Fibroblast of peridontal ligament (primary cell): Measurements from ENCODE around the gene SMIM10.
A peak's percentile ranks its signal among the peaks of the same experiment; 100 is the strongest.
"Not testable (repeated sequence)": the region's sequence is repeated elsewhere in the genome, so short reads cannot be mapped to it uniquely, and the experiment has no call there.

ENCODE experiments used
- DNase-seq: peaks from one replicate; pipeline ENCODE4 v3.0.0-alpha.2; 2010; ENCODE audit errors: extremely low read depth

Gene SMIM10

DNA sequence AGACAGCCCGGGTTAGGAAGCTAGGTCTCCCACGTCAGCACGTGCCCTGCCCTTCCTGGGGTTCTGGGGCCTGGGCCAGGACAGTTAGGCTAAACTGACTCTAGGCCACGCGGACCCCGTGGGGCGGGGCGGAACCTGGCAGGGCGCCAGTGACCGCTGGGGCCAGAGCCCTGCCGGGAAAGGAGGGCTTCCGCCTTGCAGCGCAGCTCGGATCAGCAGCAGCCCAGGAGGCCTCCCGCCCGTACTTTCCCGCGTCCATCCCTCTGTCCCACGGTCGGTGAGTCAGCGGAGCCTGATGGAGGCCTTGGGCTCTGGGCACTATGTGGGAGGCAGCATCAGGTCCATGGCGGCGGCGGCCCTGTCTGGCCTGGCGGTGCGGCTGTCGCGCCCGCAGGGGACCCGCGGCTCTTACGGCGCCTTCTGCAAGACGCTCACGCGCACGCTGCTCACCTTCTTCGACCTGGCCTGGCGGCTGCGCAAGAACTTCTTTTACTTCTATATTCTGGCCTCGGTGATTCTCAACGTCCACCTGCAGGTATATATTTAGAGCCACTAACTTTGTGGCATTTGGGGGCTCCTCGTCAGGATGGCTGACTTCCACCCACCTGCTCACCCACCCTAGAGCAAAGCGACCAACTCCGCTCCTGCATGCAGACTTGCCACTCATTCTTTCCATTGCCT is at the start of gene SMIM10:
Gene SMIM10 (plus strand): TSS at position 191 of the 681 bp plus-strand sequence. CDS start 105 bp downstream, at position 296.
- DNase-seq, result peak; percentile 68

DNA sequence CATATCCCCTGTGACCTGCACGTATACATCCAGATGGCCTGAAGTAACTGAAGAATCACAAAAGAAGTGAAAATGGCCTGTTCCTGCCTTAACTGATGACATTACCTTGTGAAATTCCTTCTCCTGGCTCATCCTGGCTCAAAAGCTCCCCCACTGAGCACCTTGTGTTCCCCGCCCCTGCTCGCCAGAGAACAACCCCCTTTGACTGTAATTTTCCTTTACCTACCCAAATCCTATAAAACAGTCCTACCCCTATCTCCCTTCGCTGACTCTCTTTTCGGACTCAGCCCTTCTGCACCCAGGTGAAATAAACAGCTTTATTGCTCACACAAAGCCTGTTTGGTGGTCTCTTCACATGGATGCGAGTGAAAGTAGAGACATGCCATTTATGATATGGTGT is 44.4 kb upstream of the SMIM10 start:
- not testable (repeated sequence) for DNase-seq

DNA sequence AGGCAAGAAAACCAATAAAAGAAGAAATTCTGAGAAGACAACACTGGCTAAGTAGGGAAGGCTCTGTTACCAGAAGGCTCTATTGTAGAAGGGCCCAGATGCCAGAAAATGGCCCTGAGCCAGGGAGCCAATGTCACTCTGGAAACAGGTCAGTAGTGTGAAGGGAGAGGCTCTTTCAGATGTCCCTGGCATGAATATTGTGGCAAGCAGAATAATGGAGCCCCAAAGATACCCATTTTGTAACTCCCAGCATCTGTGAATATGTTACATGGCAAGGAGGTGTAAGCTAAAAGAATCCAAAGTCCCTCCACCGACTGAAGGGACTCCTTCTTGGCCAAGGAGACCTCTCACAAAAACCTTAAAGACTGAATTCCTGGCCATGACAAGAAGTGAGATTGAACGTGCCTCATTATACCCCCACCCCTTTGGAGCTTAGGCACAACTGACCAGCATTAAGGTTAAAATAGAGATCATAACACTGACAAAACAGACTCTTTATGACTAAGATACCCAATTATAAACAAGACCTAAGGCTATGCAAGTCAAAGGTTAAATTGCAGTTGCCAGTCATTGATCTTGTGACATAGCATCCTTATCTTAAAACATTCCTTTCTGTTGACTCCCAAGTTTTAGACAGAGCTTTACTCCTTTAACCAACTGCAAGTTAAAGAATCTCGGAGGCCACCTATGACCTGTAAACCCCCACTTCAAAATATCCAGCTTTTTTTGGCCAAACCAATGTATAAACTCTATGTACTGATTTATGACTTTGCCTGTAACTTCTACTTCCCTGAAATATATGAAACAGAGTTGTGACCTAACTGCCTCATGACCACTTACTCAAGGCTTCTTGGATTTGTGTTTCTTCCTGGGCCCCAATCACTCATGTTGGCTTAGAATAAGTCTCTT is 42.2 kb upstream of the SMIM10 start:
- DNase-seq, result peak; percentile 18

DNA sequence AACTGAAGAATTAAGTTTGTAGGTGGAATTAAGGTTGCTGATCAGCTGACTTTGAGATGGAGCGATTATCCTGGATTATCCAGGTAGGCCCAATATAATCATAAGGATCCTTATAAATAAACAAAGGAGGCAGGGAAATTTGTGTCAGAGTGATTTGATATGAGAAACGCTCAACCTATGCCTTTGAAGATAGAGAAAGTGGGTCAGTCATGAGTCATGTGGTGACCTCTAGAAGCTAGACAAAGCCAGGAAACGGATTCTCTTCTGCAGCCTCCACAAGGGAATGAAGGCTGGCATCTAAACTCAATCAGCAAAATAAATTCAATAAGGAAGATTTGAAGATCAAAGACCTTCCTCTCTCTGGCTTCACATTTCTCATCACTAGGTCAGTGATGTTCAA is 41.5 kb upstream of the SMIM10 start:
- no peak for DNase-seq

DNA sequence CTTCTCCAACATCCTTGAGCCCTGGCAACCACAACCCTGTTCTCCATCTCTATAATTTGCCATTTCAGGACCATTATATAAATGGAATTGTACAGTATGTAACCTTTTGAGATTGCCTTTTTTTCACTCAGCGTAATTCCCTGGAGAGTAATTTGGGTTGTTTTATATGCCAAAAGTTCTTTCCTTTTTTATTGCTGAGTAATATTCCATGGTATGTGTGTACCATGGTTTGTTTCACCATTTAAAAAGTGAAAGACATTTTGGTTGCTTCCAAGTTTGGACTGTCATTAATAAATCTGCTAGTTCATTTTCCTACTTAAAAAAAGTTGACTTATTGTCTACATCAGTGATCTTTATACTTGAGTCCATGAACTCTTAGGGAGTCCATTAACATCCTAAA is 33.0 kb upstream of the SMIM10 start:
- no peak for DNase-seq

DNA sequence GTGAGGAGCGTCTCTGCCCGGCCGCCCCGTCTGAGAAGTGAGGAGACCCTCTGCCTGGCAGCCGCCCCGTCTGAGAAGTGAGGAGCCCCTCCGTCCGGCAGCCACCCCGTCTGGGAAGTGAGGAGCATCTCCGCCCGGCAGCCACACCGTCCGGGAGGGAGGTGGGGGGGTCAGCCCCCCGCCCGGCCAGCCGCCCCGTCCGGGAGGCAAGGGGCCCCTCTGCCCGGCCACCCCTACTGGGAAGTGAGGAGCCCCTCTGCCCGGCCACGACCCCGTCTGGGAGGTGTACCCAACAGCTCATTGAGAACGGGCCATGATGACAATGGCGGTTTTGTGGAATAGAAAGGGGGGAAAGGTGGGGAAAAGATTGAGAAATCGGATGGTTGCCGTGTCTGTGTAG is 30.4 kb upstream of the SMIM10 start:
- DNase-seq, result not testable (repeated sequence)

DNA sequence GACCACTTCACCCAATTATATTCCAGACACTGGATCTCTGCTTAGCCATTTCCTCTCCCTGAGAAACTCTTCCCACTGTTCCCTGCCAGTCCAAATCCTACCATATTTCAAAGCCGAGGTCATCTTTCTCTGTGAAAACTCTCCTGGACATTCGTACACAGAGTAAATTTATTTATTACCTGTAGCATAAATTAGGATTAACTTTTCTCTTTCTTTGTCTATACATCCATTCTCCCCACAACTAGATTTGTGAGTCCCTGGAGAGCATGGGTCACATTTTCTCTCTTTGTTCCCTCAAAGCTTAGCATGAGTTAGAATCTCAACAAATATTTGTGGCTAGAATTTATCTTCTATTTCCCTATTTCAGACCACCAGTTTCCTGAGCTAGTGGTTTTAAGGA is 27.8 kb upstream of the SMIM10 start:
- no peak for DNase-seq

DNA sequence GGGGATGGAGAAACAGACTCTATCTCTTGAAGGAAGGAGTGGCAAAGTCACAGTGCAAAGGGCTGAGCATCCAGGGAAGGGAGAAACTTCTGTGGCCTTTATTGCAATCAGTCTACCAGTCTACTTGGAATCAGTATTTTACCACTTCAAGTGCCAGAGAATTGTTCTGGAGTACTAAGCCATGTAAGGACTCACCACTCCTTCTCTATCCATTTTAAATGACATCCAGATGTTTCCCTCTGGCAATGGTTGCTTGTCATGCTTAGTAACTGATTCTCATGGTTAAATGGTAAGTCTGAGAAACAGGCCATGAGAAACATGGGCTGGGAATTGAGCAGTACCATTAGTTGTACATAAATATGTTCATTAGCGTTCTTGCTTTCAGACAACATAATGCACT is 21.1 kb upstream of the SMIM10 start:
- peak; percentile 86 for DNase-seq

DNA sequence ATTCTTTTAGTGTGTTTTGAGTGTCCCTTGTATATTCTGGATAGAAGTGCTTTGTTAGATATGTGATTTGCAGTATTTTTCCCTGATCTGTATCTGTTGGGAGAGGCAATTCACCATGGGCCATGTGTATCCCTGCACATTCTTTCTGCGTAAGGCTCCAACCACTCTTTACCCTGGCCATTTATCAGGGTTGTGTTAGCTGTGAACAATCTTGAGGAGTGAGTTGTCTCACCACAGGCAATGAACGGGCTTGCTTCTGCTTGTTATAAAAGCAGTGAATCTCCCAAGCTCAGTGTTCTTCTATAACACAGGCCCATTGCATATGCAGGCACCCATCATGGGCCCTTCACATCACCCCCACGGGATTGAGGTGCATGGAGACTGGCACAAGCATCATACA is 18.9 kb upstream of the SMIM10 start:
- DNase-seq, result no peak

DNA sequence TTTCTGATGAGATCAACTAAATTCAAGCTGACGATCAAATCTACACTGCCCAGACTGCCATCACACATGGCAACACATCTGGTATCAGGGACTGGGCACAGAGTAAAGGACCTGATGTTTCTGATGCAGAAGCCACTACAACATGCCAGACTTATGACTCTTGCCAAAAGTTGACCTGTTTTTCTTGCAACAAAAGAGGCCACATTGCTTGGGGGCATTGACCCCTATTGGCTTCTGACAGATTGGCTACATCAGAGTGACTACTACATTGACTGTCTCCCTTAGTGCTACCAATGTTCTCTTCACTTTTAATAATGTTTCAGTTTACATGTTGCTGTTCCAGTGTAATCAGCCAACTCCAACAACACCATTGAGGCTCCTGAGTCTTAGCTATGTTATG is 15.3 kb upstream of the SMIM10 start:
- no peak for DNase-seq

DNA sequence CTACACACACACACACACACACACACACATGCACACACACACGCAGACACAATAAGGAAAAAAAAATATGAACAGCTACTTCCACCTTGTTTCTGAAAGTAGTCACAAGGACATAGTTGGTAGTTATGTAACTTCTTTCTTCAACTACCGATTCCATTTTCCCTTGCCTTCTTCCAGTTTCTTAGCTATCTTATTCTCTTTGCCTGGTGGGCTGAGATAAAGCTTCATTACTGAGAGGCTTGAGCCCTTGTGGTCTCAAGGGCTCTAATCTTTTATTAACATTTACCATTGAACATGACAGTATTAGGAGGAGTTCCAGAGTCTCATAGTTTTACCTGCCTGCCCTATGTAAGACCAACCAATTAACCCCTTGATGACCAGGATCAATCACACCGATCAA is 8.9 kb upstream of the SMIM10 start:
- no peak for DNase-seq

DNA sequence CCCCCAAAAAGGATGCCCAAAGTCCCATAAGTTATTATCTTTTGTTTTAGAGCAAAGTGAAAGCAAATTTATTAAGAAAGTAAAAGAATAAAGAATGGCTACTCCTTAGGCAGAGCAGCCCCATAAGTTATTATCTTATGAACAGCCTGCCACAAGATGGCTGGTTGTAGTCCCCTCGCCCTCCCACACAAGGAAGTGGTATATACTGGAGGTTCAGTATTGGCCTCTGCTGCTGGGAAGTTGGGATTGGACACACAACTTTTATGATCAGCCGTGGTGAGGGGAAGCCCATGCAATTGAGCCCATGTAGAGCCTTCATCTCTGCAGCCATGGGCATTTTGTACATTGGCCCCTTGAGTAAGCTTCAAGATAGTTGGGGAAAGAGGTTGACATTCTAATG is 8.0 kb upstream of the SMIM10 start:
- DNase-seq, result no peak

DNA sequence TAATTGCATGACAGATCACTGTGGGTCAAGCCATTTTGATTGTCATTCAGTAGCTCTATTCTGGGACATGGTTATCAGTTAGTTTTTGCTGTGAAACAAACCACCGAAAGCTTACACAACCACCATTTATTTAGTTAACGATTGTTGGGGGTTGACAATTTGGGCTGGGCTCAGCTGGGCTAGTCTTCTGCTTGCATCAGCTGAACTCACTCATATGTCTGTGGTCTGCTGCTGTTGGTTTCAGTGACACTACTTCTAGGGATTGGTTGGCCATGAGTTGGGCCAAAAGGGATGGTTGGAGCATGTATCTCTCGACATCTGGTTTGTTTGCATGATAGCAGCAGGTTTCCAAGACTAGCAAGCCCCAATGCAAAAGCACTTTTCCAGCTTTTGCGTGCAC is 5.3 kb upstream of the SMIM10 start:
- no peak for DNase-seq

DNA sequence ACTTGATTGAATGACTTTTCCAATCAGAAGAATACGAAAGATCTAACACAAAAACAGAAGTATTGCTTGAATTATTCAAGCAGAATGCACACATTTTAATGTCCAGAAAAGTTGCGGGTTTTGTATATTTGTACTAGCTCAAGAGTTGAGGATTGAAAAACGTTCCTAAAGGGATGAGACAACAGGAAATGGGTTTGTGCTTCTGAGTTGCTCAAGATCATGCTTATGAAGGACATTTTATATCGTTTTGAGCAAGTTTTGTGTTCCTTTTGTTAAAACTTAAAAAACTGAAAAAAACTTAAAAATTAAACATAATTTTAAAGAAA is 353 bp upstream of the SMIM10 start:
- peak; percentile 59 for DNase-seq

DNA sequence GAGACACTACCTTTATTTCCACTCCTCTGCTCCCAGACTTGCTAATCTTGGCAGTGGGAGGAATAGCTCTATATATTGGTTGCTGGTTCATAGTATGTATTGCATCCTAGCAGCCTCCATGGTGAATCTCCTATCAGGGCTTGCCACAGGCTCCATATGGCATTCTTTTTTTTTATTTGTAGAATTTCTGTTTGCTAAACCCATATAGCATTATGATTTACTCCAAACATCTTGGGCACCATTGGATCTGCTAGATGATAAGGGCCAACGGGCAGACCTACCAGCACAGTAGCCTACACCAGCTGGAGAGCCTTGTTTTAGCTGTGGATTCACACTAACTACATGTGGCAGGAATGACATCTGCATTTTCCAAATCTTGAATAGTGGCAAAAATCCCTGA is 6.9 kb downstream of the SMIM10 start:
- no peak for DNase-seq

DNA sequence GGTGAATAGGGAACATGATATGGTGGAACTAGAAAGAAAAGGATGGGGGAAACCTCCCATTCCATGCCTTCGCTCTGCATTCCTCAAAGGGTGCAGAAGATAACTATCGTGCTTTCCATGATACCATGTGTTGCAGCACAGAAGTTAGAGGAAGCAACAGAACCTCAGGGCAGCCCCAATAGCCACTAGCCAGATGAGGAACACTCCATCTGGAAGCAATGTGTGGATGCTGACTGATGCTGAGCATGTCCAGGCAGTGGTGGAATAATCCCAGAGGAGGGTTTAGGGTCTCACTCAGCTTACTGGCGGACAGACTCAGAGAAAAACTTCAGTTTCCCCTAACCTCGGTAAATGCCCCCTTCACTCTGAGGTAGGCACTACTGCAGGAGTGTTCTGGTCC is 7.5 kb downstream of the SMIM10 start:
- DNase-seq, result no peak

DNA sequence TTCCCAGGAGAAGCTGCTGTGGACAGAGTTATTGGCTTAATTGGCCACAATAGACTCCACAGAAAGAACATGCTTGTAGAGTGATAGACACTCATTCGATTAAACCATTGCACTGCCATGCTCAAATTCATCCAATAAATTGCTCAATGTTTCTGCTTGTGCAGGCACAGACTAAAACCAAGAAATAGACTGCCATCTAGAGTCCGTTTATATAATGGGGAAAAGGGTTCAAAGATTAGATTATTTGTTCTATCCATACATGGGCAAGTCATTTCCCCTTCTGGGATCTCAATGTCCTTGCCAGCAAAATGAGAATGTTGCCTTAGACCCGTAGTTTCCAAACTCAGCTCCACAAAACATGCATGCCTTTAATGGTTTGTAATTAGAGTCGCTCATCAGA is 8.7 kb downstream of the SMIM10 start:
- DNase-seq, result peak; percentile 76

DNA sequence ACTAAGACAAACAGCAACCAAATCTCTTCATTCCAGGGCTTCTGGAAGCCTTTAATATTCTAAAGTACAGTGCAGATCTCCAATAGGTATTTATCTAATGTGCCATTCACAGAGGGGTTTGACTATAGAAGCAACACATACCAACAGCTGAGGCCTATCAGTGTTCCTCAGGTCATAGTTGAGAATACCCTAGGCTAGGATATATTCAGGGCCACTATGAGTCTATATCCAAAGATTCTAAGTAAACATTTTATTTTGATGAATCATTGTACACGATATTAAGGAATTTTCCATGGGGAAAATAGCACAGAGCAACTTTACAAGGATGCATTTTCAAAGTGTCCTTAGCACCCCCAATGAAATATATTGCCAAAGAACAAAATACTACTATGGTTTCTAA is 9.7 kb downstream of the SMIM10 start:
- no peak for DNase-seq

DNA sequence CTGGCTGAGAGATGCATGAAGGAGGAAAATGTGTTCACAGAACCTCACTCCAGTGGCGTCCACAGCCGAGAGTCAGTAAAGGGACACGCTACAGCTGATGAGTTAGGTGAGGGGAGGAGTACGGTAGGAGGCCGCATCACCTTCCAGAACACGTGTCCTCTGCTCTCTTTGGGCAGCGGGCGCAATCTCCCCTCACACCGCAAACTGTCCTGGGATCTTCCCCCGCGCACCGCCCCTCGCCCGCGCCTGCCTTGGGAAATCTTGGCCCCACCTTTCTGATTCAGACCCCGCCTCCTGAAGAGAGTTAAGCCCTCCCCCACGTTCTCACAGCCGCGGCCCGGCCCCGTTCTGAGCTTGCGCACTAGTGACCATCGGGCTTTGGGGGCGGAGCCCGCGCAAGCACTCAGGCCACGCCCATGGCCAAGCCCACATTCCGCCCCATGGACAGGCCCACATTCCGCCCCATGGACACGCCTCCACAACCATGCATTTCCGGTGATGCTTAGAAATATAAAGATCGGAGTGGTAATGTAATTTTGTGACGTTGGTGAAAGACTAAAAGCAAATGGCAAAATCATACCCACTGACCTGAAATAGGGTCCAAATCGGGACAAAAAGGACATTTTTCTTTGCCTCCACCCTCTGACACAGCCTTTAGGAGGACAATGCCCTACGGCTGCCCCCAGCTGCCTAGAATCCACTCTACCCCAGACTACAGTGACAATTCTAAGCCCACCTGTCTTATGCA is 13.3 kb downstream of the SMIM10 start:
- DNase-seq, result peak; percentile 86

DNA sequence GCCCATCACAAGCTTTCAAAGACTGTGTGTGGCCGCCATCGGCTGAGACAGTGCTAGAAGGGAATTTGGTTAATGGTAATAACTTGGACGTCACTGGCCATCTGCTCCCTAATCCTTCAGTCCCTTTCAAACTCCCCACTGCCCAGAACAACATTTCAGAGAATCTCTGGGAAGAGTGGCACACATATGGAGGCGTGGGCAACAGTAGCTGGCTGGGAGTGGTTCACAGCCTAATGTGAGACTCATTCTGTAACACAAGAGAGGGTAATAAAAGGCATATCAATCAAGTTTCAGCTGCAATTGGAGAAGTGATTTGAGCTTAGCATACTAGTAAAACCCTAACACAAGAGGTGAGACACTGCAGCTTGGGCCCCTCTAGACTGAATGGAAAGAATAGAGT is 15.4 kb downstream of the SMIM10 start:
- DNase-seq, result no peak

DNA sequence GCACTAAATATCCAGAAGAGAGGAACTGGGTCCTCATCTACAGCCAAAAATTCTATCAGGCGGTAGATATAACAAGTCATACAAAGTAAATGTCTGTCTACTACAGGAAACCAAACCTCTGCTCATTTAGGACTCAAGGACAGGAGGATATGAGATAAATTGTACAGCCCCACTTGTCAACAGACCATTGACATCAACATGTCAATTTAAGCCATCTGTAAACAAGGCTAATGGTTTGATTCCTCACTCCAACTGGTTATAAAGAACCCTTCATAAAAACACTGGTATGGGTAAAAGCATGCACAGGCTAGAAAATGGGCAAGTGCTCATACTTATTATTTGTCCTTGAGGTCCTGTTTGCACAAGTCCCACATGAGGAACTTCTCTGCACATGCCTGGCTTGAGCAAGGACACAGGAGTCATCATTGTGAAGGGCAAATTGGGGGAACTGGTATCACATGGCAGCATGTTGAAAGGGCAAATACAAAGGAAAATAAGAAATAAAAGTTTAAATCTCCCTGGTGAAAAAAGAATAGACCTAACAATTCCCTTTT is 18.3 kb downstream of the SMIM10 start:
- no peak for DNase-seq

DNA sequence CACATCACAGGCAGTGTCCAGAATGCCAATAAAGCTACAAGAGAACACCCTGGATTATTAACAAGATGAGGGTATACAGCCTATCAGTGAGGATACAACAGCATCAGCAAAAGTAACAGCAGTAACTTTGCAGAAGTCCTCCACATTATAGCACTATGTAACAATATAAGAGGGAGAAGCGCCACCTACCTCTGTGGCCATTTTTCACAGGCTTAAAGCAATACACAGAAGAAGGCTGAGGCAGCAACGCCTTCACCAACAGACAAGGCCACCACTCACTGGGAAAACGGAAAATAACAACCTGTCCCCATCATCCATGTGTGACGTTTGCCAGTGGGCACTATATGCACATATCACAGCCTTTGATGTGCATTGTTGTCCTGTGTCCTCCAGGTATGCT is 19.0 kb downstream of the SMIM10 start:
- no peak for DNase-seq
